HG02763 (cell line): Measurements from ENCODE around the gene METTL23.

Experiments
- ATAC-seq: cut with Tn5 transposase; IDR thresholded peaks from one replicate; pipeline ENCODE4 v1.9.1; 2021; ENCODE audit warnings: mild to moderate bottlenecking, moderate library complexity; ENCODE audit not compliant: unreplicated experiment

Gene METTL23

GRCh38 chr17:76726776-76727718 lies at the start of gene METTL23:
Gene METTL23 (plus strand): TSS chr17:76726839. CDS start chr17:76729711, 2,872 bp downstream.
- peak; percentile 47 for ATAC-seq

GRCh38 chr17:76677406-76677805 lies 49.2 kb upstream of the METTL23 start:
- ATAC-seq = no peak

GRCh38 chr17:76678330-76678729 lies 48.3 kb upstream of the METTL23 start:
- no peak for ATAC-seq

GRCh38 chr17:76679239-76679638 lies 47.4 kb upstream of the METTL23 start:
- ATAC-seq = no peak

- no peak for ATAC-seq
Observed at GRCh38 chr17:76681222-76682137, 45.2 kb upstream of the METTL23 start.

GRCh38 chr17:76682296-76682695 lies 44.3 kb upstream of the METTL23 start:
- ATAC-seq = no peak

- ATAC-seq = no peak
Observed at GRCh38 chr17:76683011-76683755, 43.5 kb upstream of the METTL23 start.

GRCh38 chr17:76683921-76684745 lies 42.5 kb upstream of the METTL23 start:
- ATAC-seq = no peak

GRCh38 chr17:76684756-76685155 lies 41.9 kb upstream of the METTL23 start:
- no peak for ATAC-seq

GRCh38 chr17:76685366-76685765 lies 41.3 kb upstream of the METTL23 start:
- no peak for ATAC-seq

GRCh38 chr17:76685846-76686245 lies 40.8 kb upstream of the METTL23 start:
- ATAC-seq = no peak

- ATAC-seq = no peak
Observed at GRCh38 chr17:76686538-76687297, 39.9 kb upstream of the METTL23 start.

- no peak for ATAC-seq
Observed at GRCh38 chr17:76687298-76688164, 39.1 kb upstream of the METTL23 start.

- ATAC-seq = no peak
Observed at GRCh38 chr17:76688165-76688622, 38.4 kb upstream of the METTL23 start.

GRCh38 chr17:76689859-76690258 lies 36.8 kb upstream of the METTL23 start:
- no peak for ATAC-seq

- no peak for ATAC-seq
Observed at GRCh38 chr17:76690596-76691280, 35.9 kb upstream of the METTL23 start.

- no peak for ATAC-seq
Observed at GRCh38 chr17:76691379-76692191, 35.1 kb upstream of the METTL23 start.
